Lung microvascular endothelial cell (primary cell): ENCODE results near the gene PACSIN1. TPM values are rescaled to one million over a fixed set of nuclear protein-coding genes. Genes with fewer than 3 reads are reported as not detected.

Experiments used
- DNase-seq, 2 donors: peaks; one replicate each; pipeline versions ENCODE4 v3.0.0 to v3.0.0-alpha.2; 2010; ENCODE audit warnings: low read depth in 2 of 2
- total RNA-seq: library from RNA; depleted of rRNA; stranded (reverse); fragments of >200 nt; gene quantifications from 2 replicates; pipeline ENCODE4 v1.2.1, GENCODE V29; 2014

PACSIN1 gene
- total RNA-seq, 1 donor from 2014 or later, result not detected

DNA sequence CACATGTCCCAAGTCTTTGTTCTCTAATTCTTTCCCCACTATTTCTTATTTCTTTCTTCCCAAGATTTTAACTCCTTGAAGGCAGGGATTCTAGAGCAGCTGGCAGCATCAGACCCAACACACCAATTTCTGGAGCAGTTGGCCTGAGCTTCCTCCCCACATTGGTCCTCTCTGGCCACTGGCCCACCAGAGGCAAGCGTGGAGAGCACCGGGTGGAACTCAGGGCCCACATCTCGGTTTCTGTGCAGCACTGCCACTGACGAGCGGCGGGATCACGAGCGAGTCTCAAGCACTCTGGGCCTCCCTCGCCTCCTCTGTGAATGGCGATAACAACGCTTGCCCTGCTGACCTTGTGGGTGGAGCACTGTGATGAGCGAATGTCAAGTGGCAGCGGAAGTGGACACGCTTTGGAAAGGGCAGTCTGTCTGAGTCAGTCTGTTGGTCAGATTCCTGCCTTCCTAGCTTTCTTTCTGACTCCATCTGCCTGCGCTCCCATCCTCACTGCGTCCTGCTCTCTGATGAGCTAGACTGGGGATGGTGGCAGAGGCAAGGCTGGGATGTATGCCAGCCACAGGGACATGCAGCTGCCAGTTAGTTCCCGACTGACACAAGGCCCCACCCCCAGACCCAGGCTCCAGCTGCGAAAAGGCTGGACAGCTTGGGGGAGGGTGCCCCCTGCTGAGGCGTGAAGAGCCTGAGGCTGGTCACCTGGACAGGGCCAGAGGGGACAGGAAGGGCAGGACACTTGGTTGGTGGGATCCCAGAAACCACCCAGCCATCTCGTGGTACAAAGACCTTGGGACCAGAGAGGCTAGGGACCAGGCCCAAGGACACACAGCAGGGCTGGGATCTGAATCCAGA is 94.7 kb downstream of the PACSIN1 start:
- DNase-seq, result peak; percentile 49 to 57

DNA sequence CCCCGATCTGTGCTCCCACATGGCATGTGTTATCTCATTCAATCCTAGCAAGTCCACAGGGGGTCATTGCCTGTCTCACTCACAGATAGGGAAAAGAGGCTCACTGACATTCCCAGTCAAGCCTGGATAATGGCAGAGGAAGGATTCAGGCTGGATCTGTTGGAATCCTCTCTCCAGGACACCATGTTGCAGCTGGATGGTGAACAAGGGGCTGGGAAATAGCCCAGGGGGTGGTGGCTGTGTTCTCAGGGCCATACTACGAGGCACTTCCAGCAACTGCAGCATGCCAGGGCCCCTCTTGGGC is 95.3 kb downstream of the PACSIN1 start:
- DNase-seq, result no peak

DNA sequence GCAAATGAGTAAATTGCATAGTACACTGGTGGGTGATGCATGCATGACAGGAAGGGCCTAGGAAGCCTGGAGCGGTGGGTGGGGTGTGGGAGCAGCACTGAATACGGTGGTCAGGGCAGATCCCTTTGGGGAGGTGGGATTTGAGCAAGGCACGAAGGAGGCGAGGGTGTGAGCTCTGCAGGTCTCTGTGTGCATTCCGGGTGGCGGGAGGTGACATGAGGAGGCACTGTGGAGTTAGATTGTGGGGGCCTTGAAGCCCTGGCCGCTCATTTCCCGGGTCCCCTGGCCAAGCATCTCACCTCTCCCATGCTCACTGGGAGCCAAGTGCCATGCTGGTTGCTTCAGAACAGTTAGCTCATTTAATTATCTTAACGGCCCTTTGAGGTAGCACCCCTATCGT is 96.5 kb downstream of the PACSIN1 start:
- DNase-seq, result no peak

DNA sequence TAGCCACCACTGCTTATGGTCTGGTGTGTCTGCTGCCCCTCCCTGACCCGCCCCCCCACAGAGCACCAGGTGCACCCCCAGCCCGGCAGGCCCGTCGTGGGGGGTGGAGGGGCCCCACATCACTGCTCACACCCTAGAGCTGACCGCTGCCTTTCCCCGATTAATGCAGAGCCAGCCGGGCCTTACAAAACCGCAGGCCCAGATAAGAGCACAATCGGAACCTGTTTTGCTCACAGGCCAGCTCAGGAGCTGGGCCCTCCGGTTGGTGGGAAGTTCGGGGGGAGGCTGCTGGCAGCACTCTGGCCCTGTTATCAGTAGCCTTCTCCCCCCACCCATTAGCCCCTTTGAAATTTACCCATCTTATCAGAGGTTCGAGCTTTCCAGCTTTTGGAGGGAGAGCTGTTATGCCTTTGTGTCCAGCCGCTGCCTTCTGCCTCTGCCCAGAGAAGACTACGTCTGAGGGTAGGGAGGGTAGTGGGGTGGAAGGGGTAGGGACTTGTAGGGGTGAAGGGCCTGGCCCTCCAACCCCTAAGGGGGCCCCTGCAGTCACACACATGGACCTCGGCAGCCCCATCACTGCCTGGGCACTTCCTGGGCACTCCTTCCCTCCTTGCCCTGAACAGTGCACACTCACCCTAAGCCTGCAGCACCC is 97.1 kb downstream of the PACSIN1 start:
- DNase-seq, result no peak

DNA sequence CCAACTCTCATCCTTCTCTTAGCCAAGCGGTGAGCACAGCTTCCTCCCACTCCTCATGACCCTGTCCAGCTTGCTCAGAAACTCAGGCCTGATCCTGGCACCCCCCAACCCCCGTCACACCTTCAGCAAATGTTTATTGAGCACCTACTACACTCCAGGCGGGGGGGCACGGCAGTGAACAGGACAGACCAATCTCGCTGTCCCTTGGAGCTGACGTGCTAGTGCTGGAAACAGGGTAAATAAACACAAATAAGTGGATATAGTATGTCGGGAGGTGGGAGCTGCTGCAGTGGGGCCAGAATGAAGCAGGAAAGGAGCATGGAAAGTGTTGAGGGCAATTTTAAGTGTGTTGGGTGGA is 97.6 kb downstream of the PACSIN1 start:
- no peak for DNase-seq

DNA sequence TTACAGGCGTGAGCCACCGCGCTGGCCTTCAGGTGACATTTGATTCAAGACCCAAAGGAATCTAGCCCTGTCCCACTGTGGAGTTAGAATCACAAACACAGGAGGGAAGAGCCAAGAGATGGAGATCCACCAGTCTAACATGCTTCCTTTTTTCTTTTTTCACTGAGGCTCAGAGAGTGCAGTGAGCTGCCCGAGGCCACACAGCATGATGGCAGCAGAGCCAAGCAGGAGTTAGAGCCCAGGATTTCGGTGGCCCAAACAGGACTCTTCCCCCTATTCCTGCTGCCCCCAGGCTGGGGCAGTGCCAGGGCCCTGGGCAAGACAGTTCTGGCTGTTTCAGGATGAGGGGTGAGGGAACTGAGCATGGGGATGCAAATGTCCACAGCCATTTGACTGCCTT is 98.3 kb downstream of the PACSIN1 start:
- no peak for DNase-seq

DNA sequence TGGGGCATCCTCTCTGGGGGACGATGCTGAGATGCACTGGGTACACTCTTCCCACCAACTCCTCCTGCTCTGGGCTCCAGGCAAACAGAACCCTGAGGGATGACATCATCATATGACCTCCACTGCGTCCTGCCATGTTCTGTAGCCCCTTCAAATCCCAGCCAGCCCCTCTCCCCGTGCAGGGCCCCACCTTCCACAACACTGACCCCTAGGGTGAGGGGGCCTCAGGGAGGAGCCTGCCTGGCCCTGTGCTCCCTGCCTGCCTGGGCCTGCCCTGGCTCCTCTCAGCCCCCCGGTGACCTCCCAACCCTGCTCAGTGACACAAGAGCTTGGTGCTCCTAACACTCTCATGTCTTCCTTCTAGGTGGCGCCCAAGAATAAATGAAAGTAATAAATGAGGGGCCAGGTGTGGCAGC is 99.9 kb downstream of the PACSIN1 start:
- DNase-seq, result no peak

DNA sequence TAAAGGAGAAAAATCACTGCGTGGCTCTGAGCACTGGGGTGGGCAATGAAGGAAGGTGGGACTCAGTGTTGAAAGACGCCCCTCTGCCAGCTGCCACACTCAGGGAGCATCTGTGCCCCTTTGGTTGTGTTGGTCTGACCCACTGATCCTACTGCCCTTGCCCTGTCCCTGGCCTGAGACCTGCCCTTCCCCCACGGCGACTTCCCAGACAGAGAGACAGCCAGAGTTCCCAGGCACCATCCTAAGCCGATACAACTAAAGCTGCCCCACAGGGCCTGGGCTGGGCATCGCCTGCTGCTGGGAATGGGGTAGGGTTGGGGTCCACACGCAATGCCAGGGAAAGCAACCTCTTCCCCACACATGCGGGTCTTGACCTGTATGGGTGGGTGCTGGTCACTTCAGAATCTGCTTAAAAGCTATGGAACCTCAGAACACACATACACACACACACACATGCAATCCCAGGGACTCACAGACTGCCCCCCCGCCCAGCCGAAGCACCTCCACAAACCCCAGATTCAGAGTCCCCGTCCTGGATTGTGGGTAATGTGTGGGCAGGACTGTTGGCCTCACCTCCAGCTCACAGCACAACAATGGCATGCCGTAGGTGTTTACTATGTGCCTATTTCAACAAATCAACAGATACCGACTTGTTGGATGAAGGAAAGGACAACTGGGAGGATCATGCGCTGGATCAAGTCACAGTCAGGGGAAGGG is 101.1 kb downstream of the PACSIN1 start:
- no peak for DNase-seq

DNA sequence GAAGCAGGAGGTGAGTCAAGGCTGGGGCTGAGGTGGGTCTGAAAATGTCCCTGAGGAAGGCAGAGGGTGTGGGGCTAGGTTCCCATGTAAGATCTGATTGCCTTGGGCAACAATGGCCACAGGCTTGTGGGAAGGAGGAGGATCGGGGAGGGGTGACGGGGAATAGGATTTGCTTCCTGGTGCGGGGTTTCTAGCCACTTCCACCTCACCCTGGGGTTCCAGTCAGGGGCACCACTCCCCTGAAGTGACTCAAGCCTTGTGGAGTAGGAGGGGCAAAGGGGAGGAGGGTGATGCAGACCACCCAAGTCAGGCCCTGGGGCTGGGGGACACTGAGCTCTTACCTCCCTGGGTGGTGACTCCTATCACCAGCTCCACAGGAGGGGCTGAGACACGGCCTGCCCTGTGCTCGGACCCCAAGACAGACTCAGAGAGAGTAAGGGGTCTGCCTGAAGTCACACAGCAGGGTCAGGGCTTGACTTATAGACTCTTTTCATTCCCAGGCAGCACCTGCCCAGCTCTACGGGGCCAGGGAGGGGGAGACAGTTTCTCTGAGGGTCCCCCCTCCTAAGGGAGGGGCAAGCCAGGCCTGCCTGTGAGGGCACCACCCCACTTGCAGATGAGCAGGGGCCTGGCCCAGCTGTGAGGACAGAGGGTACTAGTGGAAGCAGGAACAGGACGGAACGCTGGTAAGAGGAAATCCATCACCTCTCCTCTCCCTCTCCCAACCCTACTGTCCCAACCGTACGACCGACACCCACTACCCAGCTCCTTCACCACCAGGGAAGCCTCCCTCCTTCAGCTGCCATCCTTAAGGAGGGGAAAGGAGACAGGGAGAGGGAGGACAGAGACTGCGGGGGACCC is 102.7 kb downstream of the PACSIN1 start:
- no peak for DNase-seq

DNA sequence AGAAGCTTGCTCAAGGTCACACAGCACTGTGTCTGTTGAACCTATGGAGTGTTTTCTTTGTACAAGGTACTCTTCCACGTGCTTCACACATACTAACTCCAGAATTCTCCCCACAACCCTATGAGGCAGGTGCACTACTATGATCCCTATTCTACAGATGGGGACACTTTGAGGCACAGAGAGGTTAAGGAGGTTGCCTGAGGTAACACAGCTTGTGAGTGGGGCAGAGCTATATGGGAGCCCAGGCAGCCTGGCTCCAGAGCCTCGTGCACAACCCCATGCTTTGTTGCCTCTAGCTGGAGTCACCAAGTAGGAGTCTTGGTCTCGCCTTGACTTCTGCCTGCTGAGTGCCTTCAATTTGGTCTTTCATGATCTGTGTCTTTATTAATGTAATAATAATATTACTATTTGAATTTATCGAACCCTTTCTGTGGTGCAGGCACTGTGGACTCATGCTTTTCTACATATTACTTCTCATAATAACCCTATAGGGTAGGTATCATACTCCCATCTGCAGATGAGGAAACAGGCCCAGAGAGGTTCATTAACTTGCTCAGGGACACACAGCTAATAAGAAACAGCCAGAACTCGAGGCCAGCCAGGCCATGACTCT is 103.6 kb downstream of the PACSIN1 start:
- no peak for DNase-seq

DNA sequence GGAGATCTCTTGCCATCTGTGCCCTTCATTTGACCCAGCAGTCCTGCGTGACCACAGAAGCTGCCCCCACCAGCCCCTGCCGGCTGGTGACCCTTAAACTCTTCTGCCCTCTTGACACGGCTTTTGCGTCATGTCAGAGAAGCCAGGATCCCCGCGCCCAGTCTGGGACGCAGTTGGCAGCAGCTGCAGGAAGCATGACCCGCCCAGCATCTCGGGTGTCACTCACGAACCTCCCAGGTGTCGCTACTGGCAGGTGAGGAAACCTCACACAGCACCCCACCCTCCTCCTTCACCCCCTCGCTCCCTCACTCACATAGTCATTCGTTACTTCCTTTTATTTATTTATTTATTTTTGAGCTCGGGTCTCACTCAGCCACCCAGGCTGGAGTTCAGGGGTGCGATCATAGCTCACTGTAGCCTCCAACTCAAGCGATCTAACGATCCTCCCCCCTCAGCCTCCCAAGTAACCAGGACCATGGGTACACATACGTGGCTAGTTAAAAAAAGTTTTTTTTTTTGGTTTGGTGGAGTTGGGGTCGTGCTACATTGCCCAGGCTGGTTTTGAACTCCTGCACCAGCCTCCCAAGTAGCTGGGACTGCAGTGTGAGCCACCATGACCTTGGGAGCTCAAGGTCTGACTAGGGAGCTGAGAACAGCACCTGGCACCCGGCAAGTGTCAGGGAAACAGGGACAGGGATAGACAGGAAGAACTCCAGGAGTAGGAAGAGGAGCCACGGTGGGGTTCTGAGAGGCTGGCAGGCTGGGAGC is 104.4 kb downstream of the PACSIN1 start:
- no peak for DNase-seq

DNA sequence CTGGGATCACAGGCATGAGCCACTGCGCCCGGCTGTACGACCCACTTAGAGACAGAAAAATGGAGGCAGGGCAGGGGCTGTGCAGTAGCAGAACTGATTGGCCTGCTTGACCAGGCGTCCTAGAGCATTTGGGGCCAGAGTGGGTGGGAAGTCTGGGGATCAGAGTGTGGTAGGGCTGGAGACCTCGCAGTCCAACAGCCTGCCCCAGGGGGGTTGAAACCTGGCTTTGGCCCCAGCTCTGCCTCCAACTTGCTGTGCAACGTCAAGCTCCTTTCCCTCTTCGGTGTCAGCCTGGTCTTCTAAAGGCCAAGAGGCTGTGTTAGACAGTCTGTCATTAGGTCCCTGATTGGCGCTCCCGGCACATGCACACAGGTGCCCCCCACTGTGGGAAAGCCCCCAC is 105.5 kb downstream of the PACSIN1 start:
- DNase-seq, result no peak

DNA sequence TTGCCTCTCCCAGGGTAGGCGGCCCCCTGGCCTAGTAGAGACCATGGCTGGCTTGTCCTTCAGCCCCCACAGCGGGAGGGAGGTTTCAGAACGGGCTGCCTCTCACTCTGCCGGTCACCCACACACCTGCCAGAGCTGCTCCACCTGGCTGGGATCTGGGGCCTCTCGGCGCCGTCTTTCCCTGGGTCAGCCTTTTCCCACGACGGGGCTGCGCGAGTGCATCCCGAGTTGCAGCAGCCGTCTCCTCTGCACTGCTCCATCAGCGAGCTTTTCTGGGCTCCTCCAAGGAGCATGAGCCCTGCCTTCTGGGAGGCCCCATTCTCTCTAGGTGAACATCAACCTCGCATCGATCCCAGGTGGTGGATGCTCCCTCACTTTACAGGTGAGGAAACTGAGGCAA is 106.1 kb downstream of the PACSIN1 start:
- DNase-seq, result no peak

DNA sequence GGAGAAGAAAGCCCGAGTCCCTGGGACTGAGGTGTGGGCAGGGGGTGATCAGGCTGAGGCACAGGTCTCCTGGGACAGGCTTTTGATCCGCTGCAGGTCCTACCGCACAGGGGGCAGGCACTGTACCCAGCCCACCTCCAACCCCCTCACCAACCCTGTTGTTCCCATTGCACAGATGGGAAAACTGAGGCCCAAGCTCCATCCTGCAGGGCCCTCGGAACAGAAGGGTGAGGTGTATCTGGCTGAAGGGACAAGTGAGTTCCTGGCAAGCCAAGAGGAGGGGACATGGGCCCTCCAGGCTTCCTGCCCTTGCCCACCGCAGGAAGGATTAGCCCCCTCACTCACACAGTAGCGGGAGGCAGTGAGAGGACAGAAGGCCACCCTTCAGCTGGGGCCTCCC is 106.7 kb downstream of the PACSIN1 start:
- no peak for DNase-seq

DNA sequence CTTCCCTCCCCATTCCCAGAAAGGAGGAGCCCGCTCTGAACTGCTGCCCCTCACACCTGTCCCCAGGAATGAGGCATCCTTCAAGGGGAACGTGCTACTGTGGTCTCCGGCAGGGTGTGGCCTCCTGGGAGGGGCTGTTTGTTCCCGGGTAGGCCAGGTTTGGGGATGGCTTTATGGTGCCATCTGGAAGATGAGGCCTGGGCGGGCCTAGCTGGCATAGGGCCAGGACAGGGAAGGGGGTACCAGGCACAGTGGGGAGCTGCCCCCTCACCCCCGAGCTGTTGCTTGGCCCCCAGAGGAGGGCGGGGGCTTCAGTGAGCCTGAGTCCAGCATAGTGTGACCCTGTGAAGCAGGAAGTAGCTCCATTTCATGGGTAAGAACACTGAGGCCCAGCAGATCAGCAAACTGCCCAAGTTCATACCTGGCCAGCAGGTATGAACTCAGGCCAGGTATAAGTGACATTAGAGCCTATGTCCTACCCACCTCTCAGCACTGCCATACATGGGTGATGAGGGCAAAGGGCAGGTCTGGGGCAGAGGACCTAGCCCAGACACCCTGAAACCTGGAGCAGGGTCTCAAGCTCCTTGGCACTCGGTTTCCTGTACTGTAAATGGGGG is 107.8 kb downstream of the PACSIN1 start:
- no peak for DNase-seq

DNA sequence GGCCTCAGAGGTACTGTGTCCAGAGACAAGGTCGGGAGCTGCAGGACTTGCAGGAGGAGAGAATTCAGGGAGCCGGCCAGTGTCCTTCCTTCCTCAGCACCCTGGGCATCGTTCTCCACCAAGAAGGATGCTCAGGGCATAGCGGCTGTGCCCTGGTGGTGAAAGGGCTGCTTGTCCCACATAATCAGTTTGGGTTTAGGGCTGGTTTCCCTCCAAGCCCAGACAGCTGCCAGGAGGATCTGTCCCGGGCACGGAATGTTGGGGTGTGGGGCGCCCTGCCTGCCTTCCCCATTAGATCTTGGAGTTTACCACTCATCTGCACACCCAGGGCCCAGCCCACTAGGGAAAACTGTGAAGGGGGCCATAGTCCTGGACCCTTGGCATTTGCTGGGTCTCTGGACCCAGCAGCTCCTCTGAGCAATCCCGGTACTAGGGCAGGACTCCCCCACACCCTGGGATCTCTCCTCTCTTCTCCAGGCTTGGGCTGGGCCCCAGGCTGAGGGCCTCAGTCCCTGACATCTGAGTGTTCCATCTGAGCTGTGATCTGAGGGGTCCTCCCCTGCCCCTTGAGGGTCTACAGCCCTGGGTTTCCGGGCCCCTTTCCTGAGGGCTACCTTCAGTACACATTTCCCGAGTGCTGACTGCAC is 108.9 kb downstream of the PACSIN1 start:
- DNase-seq, result no peak

DNA sequence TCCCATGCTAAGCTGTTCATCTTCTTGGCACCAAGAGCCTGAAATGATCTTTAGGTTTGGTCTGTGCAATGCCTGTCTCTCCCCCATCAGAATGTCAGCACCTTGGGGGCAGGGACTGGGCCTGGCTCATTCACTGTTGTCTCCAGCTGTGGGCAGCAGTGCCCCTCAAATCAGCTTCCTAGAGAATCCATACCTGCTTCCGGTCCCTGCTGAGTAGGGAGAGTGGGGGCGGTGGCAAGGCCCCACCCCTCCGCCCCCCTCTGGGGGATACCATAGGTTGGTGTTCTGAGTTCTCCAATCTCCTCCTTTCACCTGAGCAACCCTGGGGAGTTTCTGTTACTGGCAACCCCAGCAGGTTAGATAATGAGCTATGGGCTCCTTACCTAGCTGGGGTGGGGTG is 109.5 kb downstream of the PACSIN1 start:
- no peak for DNase-seq

DNA sequence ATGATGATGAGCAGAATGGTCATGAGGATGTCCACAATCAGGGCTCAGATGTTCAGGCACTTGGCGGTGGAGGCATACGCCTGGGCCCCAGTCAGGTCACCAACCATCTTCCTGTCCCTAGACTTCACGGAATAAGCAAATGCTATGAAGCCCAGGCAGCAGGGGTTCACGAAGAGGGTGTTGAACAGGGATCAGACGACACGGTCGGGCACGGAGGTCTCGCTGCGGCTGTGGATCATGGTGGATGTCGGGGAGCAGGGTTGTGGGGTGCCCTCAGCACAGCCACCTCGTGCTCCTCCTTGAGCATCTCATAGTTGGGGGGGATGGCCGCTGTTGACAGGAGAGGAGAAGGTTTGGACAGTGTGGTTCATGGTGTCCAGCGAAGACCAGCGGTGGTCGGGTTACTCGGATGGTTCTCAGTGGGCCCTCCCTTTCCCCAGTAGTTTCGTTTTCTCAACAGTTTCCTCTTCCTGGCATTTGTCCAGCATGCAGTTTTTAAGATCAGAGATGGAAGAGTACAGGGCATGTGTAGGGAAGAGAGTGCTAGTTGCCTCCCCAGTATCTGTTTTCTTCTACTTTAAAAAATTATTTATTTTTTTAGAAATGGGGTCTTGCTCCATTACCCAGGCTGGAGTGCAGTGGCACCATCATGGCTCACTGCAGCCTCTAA is 110.5 kb downstream of the PACSIN1 start:
- DNase-seq, result peak in 1 of 2 donors; percentile 17
